NCI-H1417 (cell line): ENCODE data around the gene SPHK2.
"Not testable (repeated sequence)": the region's sequence is repeated elsewhere in the genome, so short reads cannot be mapped to it uniquely, and the experiment has no call there.

ENCODE experiments used
- DNase-seq, 3 experiments: peaks; one replicate each; lab custom pipeline; 2025; lab: John Stamatoyannopoulos, UW

SPHK2 gene

GRCh38 chr19:48618916-48619691, at the start of gene SPHK2, which contains the start of gene RPL18:
Gene SPHK2 (plus strand): TSS chr19:48619506. CDS start chr19:48620515, 1,009 bp downstream.
Gene RPL18 (minus strand): TSS chr19:48619178. CDS start chr19:48619143, 35 bp downstream.
- DNase-seq = peak; percentile 97 to 99 (median 99)

GRCh38 chr19:48569814-48570213, 49.5 kb upstream of the SPHK2 start:
- DNase-seq = peak in 1 of 3 experiments; percentile 13

- DNase-seq = peak in 2 of 3 experiments; percentile 7 to 64
Observed at GRCh38 chr19:48571378-48572162, 47.7 kb upstream of the SPHK2 start.

- DNase-seq = no peak
Observed at GRCh38 chr19:48573163-48573505, 46.2 kb upstream of the SPHK2 start.

DNA sequence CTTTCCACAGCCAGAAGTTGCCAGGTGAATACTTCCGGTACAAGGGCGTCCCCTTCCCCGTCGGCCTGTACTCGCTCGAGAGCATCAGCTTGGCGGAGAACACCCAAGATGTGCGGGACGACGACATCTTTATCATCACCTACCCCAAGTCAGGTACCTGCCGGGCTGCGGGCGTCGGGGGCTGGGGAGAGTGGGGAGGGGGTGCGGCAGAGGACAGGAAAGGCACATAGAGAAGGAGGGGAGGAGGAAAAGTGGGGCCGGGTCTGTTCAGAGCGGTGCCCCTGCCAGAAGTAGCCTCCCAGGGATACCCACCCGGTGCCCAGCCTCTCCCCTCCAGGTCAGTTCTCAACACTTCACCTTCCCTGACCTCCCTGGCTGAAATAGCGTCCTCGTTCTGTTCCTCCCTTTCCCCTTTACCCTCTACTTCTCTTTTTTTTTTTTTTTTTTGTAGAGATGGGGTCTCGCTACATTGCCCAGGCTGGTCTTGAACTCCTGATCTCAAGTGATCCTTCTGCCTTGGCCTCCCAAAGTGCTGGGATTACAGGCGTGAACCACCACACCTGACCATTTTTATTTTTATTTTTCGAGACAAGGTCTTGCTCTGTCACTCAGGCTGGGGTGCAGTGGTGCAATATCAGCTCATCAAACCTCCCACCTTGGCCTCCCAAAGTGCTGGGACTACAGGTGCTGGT, 43.2 kb upstream of the SPHK2 start:
- no peak for DNase-seq

GRCh38 chr19:48577908-48578307, 41.4 kb upstream of the SPHK2 start:
- not testable (repeated sequence) for DNase-seq

DNA sequence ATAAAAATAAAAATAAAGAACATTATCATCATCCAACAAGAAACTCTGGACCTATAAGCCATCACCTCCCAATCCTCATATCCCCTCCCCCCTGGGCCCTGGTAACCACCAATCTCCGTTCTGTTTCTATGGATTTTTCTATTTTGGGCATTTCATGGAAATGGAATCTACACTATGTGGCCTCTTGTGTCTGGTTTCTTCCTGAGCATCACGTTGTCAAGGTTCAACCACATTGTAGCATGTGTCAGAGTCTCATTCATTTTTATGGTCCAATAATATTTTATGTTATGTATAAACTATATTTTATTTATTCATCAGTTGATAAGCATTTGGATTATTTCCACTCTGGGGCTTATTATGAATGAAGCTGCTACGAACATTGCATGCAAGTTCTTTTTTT, 40.4 kb upstream of the SPHK2 start:
- DNase-seq = no peak

- DNase-seq = no peak
Observed at GRCh38 chr19:48582168-48582567, 37.1 kb upstream of the SPHK2 start.

DNA sequence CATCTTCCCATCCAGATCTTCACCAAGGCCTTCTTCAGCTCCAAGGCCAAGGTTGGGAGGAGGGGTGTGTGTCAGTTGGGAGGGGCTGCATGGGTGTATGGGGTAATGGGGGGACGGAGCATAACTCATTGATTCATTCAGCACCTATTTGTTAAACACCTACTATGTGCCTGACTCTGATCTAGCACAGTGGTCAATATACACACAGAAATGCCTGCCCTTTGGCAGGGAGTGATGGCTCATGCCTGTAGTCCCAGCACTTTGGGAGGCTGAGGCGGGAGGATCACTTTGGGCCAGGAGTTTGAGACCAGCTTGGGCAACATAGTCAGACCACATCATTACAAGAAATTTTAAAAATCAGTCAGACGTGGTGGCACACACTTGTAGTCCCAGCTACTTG, 31.9 kb upstream of the SPHK2 start:
- no peak for DNase-seq

GRCh38 chr19:48588670-48589401, 30.5 kb upstream of the SPHK2 start:
- DNase-seq = peak; percentile 65 to 89 (median 82)

DNA sequence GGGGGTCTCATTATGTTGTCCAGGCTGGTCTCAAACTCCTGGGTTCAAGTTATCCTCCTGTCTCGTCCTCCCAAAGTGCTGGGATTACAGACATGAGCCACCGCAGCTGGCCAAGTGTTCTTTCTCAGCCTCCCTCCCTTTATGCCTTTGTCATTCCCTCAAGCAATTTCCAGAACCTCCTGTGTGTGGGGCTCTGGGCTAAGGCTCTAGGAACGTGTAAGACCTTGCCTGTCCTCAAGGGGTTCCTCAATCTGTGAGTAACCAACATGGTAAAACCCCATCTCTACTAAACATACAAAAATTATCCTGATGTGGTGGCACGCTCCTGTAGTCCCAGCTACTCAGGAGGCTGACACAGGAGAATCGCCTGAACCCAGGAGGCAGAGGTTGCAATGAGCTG, 28.3 kb upstream of the SPHK2 start:
- DNase-seq = no peak

GRCh38 chr19:48595171-48595570, 24.1 kb upstream of the SPHK2 start:
- no peak for DNase-seq

DNA sequence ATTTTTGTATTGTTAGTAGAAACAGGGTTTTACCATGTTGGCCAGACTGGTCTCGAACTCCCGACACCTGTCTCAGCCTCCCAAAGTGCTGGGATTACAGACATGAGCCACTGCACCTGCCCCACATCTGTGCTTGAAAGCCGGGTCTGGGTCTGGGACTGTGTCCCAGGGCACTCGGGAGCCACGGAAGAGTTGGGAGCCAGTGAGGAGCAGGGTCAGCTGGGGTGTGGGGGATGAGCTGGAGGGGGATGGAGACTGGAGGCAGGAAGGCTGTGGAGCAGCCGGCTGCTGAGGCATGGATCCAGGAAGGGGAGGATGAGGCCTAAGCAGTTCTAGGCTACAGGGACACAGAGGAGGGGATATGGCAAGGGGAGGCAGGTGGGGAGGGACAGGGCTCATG, 23.5 kb upstream of the SPHK2 start:
- DNase-seq = no peak

GRCh38 chr19:48596237-48596636, 23.1 kb upstream of the SPHK2 start:
- DNase-seq = no peak

DNA sequence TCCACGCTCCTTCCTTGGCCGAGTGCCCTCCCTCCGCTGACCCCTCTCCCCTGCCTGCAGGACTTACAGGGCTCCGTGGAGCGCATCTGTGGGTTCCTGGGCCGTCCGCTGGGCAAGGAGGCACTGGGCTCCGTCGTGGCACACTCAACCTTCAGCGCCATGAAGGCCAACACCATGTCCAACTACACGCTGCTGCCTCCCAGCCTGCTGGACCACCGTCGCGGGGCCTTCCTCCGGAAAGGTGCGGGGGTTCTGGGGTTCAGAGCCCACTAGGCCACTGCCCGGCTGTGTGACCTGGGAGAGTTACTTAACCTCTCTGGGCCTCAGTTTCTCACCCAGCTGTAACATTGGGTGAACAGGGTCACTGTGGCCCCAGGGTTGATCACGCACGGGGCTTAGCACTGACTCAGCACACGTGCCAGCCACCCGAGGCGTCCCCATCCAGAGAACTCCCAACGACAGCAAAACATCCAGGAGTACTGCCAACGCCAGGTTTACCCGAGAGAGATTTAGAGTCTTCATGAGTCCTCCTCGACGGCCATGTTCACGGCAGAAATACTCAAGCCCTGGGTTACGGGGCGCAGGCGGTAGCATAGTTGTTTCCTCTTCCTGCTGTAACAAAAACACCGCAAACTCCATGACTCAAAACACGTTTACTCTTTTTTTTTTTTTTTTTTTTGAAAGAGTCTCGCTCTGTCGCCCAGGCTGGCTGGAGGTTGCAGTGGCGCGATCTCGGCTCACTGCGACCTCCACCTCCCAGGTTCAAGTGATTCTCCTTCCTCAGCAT, 22.4 kb upstream of the SPHK2 start:
- no peak for DNase-seq

- no peak for DNase-seq
Observed at GRCh38 chr19:48598996-48599700, 20.2 kb upstream of the SPHK2 start.

- DNase-seq = no peak
Observed at GRCh38 chr19:48600679-48601417, 18.5 kb upstream of the SPHK2 start.

DNA sequence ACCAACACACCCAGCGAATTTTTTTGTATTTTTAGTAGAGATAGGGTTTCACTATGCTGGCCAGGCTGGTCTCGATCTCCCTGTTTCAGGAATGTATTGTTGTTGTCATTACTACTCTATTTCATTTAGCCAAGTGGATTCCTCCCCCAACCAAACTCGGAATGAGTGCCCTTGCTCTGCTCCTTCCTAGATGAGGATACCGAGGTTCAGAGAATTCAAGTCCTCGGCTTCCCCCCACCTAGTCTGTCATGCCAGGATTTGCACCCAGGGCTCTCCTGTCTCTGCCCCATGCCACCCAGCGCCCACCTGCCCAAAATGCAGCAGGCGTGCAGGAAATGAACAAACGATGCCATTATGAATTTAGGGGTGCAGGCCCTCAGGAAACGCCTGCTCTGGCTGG, 16.3 kb upstream of the SPHK2 start:
- no peak for DNase-seq

- no peak for DNase-seq
Observed at GRCh38 chr19:48603449-48603848, 15.9 kb upstream of the SPHK2 start.

GRCh38 chr19:48603850-48604249, 15.5 kb upstream of the SPHK2 start:
- DNase-seq = no peak
